Ammon's horn (tissue), 1 donor: ENCODE measurements around the gene LENG8.
"Not testable (repeated sequence)": the region's sequence is repeated elsewhere in the genome, so short reads cannot be mapped to it uniquely, and the experiment has no call there.

Experiments used
- DNase-seq: peaks from one replicate; pipeline ENCODE4 v3.0.0-alpha.2; 2016; ENCODE audit warnings: low spot score

The LENG8 gene

DNA sequence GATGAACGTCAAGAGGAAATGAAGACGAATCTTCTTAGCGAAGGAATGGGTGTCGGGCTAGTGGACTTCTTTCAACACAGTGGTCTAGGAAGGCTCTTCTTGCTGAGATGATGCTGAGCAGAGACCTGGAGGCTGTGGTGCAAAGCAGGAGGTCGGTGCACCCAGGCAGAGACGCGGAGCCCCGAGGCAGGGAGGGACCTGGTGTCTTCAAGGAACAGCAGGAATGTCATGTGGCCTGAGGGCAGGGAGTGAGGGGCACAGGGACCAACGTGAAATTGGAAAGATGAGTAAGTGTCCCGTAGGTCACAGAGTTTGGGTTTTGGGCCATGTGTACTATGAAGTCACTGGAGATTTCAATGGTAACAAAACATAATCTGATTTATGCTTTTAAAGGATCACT is 35.5 kb downstream of the LENG8 start:
- DNase-seq: no peak

DNA sequence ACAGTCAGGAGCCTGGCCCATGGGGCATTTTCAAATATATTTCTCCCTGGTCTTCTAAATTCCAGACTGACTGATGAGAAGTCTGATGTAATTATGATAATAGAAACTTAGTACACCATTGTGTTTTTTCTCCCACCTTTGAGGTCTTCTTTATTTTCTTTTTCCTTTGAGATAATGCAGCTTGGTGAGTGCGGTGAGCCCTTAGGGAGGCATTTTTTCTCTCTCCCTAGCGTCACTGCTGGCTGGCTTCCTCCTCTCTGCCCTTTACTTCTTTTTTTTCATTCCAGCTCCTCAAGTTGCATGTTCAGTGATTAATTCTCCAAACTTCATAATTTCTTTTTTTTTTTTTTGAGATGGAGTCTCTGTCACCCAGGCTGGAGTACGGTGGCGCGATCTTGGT is 36.9 kb downstream of the LENG8 start:
- DNase-seq: no peak

DNA sequence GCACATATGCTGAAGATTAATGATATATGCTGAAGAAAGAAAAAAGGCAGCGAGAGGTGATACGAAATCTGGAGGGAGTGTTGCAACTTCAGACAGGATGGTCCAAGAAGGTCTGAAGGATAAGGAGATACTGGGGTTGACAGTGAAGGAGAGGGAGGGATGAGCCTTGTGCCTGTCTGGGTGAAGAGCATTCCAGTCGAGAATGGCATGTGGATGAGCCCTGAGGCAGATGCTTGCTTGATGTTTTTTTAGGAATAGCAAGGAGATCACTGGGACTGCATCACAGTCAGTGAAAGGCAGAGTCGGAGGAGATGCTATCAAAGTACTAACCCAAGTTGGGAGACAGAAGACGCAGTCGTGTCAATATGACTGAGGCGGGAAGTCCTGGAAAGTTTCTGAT is 40.3 kb downstream of the LENG8 start:
- DNase-seq: no peak

DNA sequence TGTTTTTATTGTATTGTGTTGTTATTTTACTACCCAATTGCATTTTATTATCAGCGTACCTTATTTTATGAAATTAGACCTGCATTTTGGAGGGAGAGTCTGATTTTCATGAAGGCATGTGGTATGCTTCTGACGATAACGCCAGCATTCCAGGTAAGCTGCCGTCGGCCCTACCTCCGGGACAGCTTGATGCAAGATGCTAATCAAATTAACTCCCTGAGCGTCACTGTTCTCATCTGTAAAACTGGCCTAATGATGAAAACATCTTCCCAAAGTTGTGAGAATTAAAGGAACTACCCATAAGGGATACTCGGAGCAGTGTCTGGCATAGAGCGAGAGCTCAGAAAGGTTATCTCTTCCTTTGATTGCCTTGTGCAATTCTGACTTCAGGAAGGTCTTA is 40.8 kb downstream of the LENG8 start:
- DNase-seq: no peak

DNA sequence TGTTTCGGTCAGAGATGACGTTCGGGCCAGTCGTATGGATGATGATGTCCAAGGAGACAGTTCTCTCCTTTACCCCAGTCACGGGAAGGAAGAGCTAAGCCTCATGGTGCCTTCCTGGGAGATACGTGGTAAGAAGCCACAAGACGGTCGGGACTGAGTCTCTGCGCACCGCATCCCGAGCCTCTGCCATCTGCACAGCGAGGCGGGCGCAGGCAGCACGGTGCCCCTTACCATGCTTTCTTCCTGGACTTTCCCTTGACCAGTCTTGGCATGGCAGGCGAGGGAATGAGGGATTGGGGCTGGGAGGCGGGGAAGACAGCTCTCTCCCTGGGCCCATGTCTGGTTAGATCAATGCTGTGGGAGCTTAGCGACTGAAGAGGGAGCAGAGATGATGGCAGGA is 43.6 kb downstream of the LENG8 start:
- no peak for DNase-seq

DNA sequence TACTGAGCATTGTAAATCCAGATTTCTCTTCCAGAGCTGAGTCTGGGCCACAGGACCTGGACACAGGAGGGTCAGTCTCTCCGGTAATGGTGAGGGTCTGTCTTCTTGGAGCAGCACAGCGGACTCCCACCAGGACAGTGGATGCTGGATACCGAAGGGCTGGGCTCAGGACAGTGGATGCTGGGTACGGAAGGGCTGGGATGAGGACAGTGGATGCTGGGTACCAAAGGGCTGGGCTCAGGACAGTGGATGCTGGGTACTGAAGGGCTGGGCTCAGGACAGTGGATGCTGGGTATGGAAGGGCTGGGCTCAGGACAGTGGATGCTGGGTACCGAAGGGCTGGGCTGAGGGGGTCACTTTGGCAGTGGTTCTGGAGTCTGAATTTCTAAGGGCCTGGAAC is 44.1 kb downstream of the LENG8 start:
- not testable (repeated sequence) for DNase-seq

DNA sequence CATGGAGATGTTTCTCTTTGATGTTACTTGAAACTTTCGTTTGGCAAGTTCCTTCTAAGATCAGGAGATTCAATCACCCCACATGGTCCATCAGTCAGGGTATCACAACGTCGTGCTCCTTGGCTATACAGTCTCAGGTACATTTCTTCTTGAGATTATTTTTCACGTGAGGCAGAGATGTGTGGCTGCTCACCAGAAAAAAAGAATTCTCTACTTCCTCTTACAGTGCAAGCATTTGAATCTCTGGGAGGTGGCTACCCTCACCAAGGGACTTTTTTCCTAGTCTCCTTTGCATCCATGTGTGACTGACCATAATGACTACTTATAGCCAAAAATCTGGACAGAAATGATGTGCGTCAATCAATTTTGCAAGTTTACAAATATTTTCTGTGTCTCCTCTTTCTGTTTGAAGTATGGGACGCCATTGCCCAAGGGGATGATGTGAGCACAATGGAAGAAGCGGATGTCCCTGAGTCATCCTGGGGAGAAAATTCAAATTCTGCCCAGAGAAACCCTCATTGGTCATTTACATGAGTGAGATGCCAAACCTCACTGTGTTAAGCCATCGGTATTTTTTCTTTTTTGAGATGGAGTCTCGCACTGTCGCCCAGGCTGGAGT is 45.1 kb downstream of the LENG8 start:
- DNase-seq: no peak

DNA sequence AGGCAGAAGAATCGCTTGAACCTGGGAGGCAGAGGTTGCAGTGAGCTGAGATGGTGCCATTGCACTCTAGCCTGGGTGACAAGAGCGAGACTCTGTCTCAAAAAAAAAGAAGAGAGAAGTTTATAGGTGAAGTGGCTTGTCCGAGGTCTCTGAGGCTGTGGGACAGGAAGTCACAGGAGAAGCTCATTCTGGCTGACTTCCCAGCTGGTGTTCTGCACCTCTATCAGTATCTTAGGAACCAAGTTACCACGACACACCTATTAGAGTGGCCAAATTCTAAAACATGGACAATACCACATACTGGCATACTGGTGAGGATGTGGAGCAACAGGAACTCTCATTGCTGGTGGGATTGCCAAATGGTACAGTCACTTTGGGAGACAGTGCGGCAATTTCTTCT is 46.3 kb downstream of the LENG8 start:
- DNase-seq: not testable (repeated sequence)

DNA sequence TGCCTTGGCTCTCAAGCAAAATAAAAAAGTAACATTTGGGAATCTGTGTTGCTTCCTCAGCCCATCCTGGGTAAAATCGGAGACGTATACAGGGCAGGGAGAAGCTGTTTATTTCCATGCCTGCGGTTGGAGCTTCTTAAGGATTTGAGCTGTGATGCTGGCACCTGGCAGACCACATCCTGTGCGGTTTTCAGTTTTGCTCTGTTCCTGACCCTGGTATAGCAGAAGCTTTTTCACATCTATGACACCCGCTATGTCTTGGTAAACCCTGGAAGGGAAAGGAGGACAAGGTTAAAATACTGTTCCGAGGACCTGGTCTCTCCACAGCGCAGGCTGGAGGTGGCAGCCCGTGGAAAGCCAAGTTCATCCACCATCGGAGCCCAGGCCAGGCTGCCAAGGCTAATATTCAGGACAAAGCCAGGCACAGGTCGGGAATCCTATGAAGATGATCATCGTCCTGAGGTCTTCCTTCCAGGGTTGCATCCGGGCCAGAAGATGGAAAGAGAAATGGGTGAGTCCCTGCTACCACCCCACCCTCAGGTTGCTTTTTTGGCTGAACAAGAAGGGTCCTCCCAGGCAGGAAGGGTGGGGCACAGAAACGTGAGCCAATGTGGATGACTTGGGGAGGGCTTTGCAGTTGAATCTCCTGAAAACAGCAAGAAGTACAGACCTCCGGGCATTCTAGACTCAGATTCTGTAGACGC is 48.9 kb downstream of the LENG8 start:
- DNase-seq: not testable (repeated sequence)

DNA sequence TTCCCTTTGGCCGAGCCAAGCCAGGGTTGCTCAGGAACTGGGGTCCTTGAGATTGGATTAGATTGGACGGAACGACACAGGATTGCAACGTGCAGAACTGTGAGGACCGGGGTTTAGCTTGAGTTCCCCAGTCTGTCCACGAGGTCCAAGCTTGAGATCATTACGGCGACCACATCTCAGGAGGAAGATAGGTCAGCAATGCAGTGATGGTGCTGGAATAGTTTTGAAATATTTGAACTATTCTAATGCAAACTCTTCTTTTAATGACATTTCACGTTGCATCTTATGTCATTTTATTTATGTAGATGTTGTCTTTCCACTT is 49.4 kb downstream of the LENG8 start:
- not testable (repeated sequence) for DNase-seq

DNA sequence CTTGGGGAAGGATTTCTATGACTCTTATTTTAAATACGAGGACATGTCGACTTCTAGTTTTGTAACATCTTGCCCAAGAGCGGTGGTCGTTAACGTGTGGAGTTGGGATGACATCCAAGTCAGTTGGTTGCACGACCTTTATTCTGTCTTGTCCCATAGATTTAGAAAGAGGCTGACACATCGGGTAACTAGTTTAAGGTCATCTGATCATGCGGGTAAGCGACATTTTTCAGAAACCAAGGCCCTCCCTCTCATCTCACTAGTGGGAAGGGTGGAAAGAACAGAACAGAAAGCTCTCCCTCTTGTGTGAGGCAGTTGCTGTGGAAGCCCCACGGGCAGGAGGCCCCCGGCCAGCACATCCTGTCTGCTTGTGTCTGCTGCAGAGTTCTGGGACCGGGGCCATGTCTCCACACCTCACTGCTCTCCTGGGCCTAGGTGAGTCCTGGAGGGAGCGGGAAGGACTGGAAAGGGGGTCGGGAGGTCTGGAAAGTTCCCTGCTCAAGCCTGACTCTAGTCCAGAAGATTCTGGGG is 53.6 kb downstream of the LENG8 start, which contains the start of gene LAIR2:
TSS of gene LAIR2 (plus strand) at position 314 of the 531 bp plus-strand sequence. CDS start at position 402, 88 bp downstream.
- DNase-seq: no peak

DNA sequence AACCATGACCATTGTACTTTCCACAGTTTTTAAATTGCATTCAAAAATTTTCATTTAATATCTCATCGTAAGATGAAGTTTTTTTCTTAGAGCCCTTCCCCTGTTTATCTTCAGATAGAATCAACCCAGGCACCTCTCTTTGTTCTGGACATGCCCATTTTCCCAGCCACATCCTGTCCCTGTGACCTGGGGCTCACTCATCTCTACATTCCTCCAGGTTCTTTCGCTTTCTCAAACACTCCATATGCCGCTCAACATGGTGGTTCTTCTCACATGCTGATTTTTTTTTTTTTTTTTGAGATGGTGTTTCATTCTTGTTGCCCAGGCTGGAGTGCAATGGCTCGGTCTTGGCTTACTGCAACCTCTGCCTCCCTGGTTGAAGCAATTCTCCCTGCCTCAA is 56.5 kb downstream of the LENG8 start:
- not testable (repeated sequence) for DNase-seq

DNA sequence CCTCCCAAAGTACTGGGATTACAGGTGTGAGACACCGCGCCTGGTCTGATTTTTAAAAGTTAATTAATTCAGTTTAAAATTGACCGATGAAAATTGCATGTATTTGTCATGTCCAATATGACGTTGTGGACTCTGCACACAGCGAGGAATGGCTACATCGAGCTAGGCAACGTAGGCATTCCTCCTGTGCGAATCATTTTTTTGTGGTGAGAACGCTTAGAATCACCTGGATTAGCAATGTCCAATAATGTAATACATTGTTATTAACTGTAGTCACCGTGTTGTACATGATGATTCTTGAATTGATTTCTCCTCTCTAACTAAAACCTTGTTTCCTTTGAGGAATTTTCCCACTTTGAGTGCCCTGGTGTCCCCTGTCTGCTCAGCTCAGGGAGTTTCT is 57.1 kb downstream of the LENG8 start:
- no peak for DNase-seq

DNA sequence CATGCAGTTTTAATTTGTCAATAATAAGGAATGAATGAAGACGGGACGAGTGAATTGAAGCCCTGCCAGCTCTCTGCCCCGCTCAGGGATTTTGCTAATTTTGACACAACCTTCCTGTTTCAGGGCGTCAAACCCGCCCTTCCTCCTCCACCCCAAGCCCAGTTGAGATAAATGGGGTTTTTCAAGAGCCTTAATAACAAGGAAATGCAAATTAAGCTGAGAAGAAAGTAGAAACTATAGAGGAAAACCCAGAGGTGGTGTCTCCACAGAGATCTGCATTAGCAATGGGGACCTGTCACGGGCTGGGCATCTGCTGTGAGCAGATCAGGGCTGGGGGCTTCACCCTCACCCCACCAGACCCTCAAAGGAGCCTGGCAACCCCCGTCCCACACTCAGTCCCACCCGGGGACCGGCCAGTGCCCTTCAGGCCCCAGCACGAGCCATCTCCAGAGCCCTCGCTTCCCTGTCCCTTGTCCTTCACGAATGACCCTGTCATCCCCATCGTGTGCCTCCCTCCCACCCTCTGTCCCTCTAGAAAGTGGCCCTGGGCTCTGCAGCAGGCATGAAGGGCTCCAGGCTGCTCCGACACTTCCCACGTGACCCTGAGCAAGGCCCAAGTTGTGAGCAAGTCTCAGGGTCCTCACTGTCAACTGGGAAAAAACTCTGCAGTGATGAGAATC is 58.2 kb downstream of the LENG8 start:
- DNase-seq: not testable (repeated sequence)

DNA sequence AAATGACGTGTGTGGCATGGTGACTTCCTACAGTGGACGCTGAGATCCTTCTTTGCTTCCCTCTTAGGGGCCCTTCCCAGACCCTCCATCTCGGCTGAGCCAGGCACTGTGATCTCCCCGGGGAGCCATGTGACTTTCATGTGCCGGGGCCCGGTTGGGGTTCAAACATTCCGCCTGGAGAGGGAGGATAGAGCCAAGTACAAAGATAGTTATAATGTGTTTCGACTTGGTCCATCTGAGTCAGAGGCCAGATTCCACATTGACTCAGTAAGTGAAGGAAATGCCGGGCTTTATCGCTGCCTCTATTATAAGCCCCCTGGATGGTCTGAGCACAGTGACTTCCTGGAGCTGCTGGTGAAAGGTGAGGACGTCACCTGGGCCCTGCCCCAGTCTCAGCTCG is 58.8 kb downstream of the LENG8 start:
- no peak for DNase-seq

DNA sequence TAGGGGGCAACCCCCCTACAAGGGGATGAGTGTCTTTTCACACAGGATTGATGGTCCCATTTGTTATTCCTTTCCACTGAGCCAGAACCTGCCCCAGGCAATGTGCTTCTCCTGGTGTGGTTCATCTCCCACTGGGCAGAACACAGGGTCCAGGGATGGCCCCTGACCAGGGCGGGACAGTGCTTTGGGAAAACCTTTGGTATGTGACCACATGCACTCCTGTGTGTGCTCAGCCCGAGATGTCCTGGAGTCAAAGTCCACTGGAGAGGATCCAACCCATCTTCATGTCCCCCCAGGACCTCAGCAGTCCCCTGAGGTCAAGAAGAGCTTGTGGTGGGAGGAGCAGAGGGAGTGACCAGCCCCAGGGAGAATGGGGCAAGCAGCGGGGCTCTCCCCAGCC is 59.5 kb downstream of the LENG8 start:
- DNase-seq: not testable (repeated sequence)

DNA sequence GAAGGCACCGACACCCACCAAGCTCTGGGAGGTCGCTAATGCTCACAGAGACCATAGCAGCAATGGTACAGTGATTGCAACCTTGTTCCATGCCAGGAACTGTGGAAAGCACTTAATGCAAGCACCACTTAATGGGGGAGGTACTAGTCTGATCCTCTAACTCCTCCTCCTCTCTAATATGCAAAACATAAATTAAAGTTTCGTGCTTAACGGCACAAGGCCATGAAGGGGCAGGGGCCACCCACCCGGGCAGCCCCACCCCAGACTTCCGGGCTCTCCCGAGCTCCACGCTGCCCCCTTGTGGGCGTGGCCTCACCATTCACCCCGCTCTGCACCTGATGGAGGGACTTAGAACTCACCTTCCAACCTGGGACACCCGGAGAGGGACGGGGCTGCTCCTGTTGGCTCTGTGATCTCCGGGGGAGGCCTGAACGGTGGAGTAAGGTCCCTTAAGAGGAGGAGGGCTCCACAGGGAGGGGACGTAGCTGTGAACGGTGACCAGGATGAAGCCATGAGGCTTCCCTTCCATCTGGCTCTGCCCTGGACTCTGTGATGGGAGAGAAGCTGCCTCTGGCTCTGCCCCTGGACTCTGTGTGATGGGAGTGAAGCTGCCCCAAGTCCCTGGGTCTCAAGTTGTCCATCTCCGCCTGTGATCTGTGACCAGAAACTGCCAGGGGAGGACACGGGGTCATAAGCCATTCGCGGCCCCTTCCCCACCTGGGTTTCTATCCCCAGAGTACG is 60.4 kb downstream of the LENG8 start:
- DNase-seq: not testable (repeated sequence)
